Measurements from ENCODE around the gene ZNF407. TPM values are rescaled to one million over a fixed set of nuclear protein-coding genes. Genes with fewer than 3 reads are reported as not detected.

The ZNF407 gene
- total RNA-seq, 1 donor from 2014 or later: 14.2 TPM

DNA sequence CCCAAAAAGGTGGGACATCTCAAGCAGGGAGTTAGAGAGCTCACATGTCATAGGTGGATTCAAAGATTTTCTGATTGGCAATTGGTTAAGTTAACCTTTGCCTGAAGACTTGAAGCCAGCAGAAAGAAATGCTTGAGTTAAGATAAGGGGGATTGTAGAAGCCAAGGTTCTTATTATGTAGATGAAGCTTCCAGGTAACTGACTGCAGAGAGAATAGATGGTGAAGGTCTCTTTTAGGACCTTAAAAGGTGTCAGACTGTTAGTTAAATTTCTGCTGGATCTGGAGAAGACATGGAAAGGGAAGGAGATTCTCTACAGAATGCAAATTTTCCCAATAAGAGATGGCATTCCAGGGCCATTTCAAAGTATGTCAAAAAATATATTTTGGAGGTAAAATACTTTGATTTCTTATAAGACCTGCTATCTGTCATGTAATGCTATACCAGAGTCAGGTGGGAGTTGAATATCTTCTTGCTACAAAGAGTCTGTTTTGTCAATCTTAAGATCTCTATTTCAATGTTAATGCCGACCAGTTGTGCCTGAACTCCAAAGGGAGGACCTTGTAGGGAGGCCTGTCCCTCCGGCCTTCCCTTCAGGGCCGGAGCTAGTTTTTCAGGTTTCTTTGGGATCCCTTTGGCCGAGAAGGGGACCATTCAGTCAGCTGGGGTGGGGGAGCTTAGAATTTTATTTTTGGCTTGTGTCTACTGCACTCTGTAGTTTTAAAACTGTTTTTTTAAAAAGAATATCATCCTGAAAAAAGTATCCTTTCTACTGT is 330.7 kb downstream of the ZNF407 start:
- Mint-ChIP-seq H3K9me3 (ENCODE audit: unreplicated experiment) (no peaks in the 10 kb centered on the region), H3K27me3 (ENCODE audit: unreplicated experiment) (no peaks in the 10 kb centered on the region), H3K36me3 (ENCODE audit: unreplicated experiment) (no peaks in the 10 kb centered on the region), H3K4me1 (ENCODE audit: unreplicated experiment) (peaks cover 6% of the 10 kb centered on the region), H3K27ac (ENCODE audit: unreplicated experiment) (no peak overlapping the region), H3K4me3 (ENCODE audit: unreplicated experiment) (no peak overlapping the region)
- TF ChIP-seq, protein P1, sequence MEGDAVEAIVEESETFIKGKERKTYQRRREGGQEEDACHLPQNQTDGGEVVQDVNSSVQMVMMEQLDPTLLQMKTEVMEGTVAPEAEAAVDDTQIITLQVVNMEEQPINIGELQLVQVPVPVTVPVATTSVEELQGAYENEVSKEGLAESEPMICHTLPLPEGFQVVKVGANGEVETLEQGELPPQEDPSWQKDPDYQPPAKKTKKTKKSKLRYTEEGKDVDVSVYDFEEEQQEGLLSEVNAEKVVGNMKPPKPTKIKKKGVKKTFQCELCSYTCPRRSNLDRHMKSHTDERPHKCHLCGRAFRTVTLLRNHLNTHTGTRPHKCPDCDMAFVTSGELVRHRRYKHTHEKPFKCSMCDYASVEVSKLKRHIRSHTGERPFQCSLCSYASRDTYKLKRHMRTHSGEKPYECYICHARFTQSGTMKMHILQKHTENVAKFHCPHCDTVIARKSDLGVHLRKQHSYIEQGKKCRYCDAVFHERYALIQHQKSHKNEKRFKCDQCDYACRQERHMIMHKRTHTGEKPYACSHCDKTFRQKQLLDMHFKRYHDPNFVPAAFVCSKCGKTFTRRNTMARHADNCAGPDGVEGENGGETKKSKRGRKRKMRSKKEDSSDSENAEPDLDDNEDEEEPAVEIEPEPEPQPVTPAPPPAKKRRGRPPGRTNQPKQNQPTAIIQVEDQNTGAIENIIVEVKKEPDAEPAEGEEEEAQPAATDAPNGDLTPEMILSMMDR (IDR thresholded peaks at IDR 0.05): no peak
- DNase-seq (ENCODE audit: extremely low spot score, unreplicated experiment): no peak

DNA sequence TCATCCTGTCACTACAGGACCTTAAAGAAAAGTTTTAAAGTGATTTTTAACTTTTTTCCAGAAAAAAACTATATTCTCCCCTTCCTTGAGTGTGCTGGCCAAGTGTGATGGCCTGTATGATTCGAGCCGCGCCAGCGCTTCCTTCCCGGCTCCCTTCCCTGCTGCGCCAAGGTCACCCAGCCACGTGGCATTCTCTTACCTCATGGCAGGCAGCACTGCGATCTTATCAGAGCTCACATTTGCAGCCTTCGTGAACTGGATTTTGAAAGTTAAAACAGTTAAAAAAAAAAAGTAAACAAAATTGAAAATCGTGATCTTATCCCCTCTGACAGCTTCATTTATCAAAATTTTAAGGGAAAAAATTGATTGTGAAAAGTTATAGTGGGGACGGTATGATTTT is 331.4 kb downstream of the ZNF407 start:
- Mint-ChIP-seq H3K4me1 (ENCODE audit: unreplicated experiment) (peaks cover 6% of the 10 kb centered on the region), H3K4me3 (ENCODE audit: unreplicated experiment) (no peak overlapping the region), H3K9me3 (ENCODE audit: unreplicated experiment) (no peaks in the 10 kb centered on the region), H3K27ac (ENCODE audit: unreplicated experiment) (no peak overlapping the region), H3K27me3 (ENCODE audit: unreplicated experiment) (no peaks in the 10 kb centered on the region), H3K36me3 (ENCODE audit: unreplicated experiment) (no peaks in the 10 kb centered on the region)
- TF ChIP-seq, protein P1 (IDR thresholded peaks at IDR 0.05): no peak
- DNase-seq (ENCODE audit: extremely low spot score, unreplicated experiment): no peak

GRCh38 chr18:74930616-74931015 is 332.9 kb downstream of the ZNF407 start:
- TF ChIP-seq, protein P1 (IDR thresholded peaks at IDR 0.05): no peak
- no peak for DNase-seq (ENCODE audit: extremely low spot score, unreplicated experiment)
- peaks cover 6% of the 10 kb centered on the region for H3K4me1 Mint-ChIP-seq (ENCODE audit: unreplicated experiment)
- no peak overlapping the region for H3K27ac Mint-ChIP-seq (ENCODE audit: unreplicated experiment)
- H3K9me3 Mint-ChIP-seq (ENCODE audit: unreplicated experiment): no peaks in the 10 kb centered on the region
- H3K36me3 Mint-ChIP-seq (ENCODE audit: unreplicated experiment): no peaks in the 10 kb centered on the region
- H3K27me3 Mint-ChIP-seq (ENCODE audit: unreplicated experiment): no peaks in the 10 kb centered on the region
- no peak overlapping the region for H3K4me3 Mint-ChIP-seq (ENCODE audit: unreplicated experiment)

GRCh38 chr18:74933930-74934329 is 336.3 kb downstream of the ZNF407 start:
- Mint-ChIP-seq H3K36me3 (ENCODE audit: unreplicated experiment) (no peaks in the 10 kb centered on the region), H3K27me3 (ENCODE audit: unreplicated experiment) (no peaks in the 10 kb centered on the region), H3K4me1 (ENCODE audit: unreplicated experiment) (no peaks in the 10 kb centered on the region), H3K9me3 (ENCODE audit: unreplicated experiment) (peaks cover 4% of the 10 kb centered on the region), H3K27ac (ENCODE audit: unreplicated experiment) (no peak overlapping the region), H3K4me3 (ENCODE audit: unreplicated experiment) (no peak overlapping the region)
- TF ChIP-seq, protein P1 (IDR thresholded peaks at IDR 0.05): no peak
- DNase-seq (ENCODE audit: extremely low spot score, unreplicated experiment): no peak

- Mint-ChIP-seq H3K27ac (ENCODE audit: unreplicated experiment) (no peak overlapping the region), H3K27me3 (ENCODE audit: unreplicated experiment) (no peaks in the 10 kb centered on the region), H3K4me3 (ENCODE audit: unreplicated experiment) (no peak overlapping the region), H3K9me3 (ENCODE audit: unreplicated experiment) (peaks cover 4% of the 10 kb centered on the region), H3K36me3 (ENCODE audit: unreplicated experiment) (no peaks in the 10 kb centered on the region), H3K4me1 (ENCODE audit: unreplicated experiment) (no peaks in the 10 kb centered on the region)
- TF ChIP-seq, protein P1 (IDR thresholded peaks at IDR 0.05): no peak
- no peak for DNase-seq (ENCODE audit: extremely low spot score, unreplicated experiment)
These were observed 337.8 kb downstream of the ZNF407 start for GRCh38 chr18:74935434-74935833.
